ENCODE results near the gene CATSPERE. TPM values are rescaled to one million over a fixed set of nuclear protein-coding genes. Genes with fewer than 3 reads are reported as not detected.
A peak's percentile ranks its signal among the peaks of the same experiment; 100 is the strongest.
"Not testable (repeated sequence)": the region's sequence is repeated elsewhere in the genome, so short reads cannot be mapped to it uniquely, and the experiment has no call there.

Gene CATSPERE
- polyA plus RNA-seq, 10 donors = 0.46 to 1.4 (median 0.80) TPM

DNA sequence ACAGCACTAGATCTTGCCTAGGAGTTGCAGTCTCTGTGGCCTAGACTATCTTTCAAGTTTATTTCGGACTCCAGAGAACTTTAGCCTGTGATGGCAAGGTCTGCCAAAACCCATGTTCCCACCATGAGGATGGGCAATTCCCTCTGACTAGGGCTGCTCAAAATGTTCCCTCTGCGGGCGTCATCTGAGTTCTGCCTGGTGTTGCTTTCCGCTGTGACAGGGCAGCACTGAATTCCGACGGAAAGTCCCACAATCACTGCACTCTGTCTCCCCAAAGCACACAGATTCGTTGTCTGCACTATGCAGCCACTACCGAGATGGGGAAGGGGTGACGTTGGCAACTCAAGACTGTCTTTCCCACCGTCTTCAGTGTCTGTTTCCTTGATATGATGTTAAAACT lies 75.2 kb downstream of the CATSPERE start:
- DNase-seq = no peak

DNA sequence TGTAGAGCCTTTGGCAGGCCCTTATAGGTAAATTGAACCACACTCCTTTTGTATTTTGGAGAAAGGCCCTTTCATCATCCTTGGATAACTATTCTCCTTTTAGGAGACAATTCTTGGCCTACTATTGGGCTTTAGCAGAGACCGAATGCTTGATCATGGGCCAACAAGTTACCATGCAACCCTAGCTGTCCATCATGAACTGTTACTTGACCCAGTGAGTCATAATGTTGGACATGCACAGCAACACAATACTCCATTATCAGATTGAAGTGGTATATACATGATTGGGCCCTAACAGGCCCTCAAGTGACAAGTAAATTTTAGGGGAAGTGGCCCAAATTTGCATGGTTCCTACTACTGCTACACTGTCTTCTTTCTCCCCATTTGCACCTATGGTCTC lies 84.4 kb downstream of the CATSPERE start:
- DNase-seq = no peak

DNA sequence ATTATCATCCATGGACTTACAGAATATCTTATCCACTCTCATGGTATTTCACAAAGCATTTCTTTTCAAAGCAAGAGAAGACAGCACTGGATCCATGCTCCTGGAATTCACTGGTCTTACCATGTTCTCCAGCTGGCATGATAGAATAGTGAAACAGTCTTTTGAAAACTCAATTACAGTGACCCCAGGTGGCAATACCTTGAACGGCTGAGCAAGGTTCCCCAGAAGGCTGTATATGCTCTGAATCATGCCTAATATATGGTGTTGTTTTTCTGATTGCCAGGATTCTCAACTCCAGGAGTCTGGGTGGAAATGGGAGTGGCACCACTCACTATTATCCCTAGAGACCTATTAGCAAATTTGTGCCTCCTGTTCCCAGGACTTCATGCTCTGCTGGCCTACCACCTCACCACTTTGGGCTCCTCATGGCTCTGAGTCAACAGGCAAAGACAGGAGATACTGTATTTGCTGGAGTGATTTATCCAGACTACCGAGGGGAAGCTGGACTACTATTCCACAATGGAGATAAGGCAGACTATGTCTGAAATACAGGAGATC lies 87.6 kb downstream of the CATSPERE start:
- no peak for DNase-seq

DNA sequence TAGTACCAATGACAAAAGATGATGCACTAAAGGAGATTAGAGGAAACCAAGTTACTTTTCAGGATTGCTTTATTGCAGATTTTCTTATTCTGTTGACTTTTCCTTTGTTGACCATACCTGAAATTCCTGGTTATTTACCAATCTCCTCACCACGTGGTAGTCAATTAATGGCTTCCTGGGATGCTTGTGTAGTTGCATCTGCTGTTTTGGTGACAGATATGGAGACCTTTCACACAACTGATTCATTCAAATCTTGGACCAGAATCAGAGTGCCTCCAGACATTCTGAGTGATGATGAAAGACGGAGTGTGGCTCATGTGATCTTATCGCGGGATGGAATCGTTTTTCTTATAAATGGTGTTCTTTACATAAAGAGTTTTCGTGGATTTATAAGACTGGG lies 91.3 kb downstream of the CATSPERE start:
- no peak for DNase-seq

DNA sequence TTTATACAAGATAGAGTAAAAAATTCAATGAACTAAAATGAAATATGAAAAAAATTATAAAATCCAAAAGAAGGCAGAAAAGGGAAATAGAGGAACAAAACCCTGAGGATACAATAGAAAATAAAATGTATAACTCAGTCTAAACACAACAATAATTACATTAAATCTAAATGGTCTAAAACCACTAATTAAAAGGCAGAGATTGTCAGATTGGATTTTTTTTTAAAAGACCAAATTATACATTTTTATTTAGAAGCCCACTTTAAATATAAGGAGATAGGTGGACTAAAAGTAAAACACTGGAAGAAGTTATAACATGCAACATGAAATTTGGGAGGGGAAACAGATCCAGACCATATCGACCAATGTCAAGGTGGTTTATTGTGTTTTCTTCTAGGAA lies 95.2 kb downstream of the CATSPERE start:
- no peak for DNase-seq

DNA sequence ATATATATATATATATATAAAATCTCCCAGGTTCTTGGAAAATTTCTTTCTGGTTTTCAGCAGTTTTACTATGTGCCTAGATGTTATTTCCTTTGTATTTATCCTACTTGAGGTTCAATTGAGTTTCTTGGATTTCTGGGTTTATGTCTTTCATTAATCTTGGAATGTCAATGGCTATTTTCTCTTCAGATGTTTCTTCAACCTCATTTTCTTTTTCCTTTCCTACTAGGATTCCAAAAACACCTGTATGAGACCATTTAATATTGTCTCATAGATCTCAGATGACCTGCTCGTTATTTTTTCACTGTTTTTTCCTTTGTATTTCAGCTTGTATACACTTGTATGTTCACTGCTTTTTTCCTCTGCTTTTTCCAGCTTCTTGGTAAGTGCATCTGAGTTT lies 96.5 kb downstream of the CATSPERE start:
- no peak for DNase-seq

DNA sequence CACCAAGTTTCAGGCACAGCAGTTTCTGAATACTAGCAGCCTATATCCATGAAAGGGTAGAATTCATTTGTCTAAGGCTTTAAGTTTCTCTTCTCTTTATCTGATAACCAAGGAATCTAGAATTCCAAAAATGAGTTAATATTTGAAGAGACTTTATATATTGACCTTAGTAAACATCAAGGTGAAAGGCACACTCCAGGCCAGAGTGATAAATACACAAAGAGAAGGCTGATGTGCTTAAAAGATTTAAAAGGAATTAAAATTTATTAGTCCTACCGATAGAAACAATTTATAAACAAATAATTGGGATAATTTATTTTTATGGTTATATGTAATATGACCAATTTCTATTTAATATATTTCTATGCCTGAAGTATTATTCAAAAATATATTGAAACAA lies 98.5 kb downstream of the CATSPERE start:
- no peak for DNase-seq

DNA sequence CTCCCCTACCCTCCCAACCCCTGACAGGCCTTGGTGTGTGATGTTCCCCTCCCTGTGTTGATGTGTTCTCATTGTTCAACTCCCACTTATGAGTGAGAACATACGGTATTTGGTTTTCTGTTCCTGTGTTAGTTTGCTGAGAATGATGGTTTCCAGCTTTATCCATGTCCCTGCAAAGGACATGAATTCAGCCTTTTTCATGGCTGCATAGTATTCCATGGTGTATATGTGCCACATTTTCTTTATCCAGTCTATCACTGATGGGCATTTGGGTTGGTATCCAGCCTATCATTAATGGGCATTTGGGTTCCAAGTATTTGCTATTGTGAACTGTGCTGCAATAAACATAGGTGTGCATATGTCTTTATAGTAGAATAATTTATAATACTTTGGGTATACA lies 101.8 kb downstream of the CATSPERE start:
- not testable (repeated sequence) for DNase-seq

DNA sequence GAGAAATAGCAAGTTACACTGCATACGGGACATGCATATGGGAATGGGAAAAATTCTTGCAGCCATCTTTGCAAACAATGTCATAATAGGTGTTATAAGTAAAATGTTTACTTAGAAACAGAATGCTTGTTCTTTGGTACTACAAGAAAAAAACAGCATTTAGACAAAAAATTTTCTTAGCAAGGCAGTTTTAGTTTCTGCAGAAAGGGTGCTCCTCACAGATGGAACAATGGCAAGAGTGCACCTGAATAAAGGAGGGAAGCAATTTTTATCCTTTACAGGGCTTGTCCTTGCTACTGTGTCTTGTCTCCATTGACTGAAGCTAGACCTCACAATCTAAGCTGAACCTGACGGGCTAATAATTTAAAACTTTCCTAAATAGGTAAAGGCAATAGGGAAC lies 112.7 kb downstream of the CATSPERE start:
- DNase-seq = no peak

DNA sequence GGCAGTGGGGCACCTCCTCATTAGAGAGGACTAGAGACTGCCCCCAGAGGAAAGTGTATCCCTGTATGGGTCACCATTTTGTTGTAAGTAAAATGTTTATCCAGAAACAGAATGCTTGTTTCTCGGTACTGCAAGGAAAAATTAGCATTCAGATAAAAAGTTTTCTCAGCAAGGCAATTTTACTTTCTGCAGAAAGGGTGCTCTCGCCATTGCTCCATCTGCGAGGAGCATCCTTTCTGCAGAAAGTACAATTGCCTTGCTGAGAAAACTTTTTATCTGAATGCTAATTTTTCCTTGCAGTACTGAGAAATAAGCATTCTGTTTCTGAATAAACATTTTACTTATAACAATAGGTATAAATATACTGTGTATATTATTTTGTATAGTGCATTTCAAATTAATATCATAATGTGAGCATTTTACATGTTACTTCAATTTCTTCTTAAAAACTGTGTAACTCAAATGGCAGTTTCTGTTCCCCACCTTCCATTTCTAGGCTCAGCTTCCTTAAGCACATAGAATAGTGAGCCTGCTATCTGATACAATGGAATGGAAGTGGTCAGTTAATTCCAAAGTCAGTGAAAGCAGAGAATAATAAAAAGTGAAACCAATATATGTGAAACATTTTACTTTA lies 115.3 kb downstream of the CATSPERE start:
- DNase-seq = no peak

DNA sequence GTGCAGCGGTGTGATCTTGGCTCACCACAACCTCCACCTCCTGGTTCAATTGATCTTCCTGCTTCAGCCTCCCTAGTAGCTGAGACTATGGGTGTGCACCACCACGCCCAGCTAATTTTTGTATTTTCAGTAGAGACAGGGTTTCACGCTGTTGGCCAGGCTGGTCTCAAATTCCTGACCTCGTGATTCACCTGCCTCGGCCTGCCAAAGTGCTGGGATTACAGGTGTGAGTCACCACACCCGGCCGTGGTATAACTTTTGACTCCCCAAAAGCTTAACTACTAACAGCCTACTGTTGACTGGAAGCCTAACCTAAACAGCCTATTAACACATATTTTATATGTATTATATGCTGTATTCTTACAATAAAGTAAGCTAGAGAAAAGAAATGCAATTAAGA lies 117.1 kb downstream of the CATSPERE start:
- not testable (repeated sequence) for DNase-seq

DNA sequence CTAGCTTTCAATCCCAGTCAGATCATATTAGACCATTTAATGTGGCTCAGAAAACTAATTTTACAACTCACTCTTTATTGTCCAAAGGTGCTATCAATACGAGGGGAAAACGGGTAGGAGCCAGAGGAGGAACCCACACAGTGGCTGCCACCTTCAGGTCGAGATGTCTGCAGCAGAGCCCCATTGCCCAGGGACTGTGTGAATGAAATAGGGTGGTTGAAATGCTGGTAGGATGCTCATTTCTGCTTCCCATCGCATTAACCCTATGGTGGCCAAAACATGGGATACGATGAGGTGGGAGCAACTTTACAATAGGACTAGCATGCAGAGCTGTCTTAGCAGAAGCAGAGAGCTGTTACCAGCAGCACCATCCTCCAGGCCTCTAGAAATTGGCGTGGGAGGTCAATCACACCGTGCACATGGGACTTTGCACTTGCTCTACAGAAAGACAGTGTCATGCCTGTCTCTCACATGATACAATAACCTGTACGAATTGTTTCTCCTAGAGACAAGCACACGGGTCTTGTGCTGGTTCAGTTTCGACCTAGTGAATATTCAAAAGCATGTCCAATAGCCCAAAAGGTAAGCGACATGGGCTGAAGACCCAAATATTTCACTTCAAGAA lies 122.4 kb downstream of the CATSPERE start:
- no peak for DNase-seq

DNA sequence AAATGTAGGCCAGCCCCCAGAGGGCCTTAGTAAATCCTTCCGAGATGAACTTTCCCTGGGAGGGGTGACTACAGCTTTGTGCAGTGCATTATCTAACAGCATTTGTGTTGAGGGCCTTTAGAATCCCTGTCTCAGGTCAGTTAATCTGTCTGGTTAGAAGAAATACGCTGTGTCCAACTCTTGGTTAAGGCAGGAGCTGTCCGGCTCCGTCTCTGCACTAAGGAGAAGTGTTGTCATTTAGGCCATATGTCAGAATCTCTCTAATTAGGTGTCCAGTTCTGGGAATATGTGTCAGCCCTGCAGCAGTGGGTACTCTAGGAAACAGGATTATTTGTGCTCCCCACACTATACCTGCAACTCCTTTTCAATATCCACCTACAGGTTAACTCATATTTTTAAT lies 124.8 kb downstream of the CATSPERE start:
- no peak for DNase-seq

DNA sequence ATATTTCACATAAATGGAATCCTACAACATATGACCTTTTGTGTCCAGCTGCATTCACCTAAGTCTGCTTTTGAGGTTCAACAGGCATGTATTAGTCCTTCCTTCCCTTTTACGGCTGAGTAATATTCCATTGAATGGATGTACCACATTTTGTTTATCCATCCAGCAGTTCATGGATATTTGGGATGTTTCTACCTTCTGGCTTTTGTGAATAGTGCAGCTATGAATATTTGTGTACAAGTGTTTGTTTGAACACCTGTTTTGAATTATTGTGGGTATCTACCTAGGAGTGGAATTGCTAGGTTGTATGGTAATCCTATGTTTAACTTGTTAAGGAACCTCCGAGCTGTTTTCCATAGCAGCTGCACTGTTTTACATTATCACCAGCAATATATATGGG lies 129.6 kb downstream of the CATSPERE start:
- DNase-seq = no peak

DNA sequence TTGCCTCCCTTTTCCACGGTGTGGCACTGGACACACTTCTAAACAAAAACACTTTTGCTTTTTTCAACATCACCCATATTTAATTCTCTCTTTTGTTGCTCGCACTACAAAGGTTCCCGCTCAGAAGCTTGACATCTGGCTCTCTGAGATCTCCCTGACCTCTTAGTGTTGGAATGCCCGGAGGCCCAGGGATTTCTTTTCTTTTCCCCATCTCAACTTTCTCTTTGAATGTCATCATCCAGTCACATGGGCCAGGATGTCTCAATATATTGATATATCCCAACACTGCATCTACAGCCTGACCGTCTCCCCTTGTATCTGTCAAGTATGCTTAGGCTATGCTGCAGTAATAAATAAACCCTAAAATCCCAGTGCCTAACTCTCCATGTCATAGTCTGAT lies 137.5 kb downstream of the CATSPERE start:
- no peak for DNase-seq

DNA sequence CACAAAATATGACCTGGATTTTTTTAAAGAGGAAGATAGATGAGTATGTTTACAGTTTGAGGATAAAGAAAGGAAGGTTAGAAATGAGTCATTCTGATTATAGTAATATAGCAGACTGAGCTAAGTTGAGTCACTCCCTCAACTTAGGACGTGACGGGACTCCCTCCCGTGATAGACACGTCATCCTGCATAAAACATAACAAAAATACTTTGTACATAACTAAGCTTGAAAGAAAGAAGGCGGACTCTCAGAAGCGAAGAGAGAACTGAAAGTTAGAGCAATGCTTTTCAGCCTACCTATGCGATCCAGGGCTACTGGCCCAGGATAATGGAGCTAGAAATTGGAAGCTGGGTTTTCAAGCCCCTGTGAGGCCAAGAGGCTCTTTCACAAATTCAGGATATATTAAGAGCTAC lies 138.9 kb downstream of the CATSPERE start:
- peak in 1 of 3 donors; percentile 79 for DNase-seq

DNA sequence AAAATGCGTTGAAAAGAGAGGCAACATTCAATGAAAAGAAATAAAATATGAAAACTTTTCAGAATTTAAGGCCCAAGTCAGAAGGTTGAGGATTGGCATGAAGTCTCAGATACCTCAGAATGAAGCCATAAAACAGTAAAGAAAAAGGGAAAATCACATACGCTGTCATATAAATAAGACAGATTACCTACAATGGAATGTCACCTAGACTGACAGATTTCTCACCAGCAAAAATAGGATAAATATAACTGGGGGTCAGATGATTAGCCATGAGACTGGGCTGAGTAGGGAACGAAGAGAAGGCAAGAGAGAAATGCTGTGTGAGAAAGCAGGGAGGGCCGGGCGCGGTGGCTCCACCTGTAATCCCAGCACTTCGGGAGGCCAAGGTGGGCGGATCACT lies 140.3 kb downstream of the CATSPERE start:
- no peak for DNase-seq

DNA sequence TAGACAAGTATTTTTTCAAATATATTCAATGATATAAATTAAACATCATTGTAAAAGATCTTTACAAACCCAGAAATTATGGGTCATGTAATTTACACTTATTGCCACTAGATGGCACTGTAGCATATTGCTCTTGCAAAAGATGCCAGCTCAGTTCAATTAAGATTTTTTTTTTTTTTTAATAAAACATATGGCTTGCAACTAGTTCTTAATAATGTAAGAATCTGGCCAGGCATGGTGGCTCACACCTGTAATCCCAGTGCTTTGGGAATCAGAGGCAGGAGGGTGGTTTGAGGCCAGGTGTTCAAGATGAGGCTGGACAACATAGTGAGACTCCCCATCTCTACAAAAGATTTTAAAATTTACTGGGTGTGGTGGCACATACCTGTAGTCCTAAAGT lies 142.4 kb downstream of the CATSPERE start:
- DNase-seq = peak in 2 of 3 donors; percentile 17 to 41

DNA sequence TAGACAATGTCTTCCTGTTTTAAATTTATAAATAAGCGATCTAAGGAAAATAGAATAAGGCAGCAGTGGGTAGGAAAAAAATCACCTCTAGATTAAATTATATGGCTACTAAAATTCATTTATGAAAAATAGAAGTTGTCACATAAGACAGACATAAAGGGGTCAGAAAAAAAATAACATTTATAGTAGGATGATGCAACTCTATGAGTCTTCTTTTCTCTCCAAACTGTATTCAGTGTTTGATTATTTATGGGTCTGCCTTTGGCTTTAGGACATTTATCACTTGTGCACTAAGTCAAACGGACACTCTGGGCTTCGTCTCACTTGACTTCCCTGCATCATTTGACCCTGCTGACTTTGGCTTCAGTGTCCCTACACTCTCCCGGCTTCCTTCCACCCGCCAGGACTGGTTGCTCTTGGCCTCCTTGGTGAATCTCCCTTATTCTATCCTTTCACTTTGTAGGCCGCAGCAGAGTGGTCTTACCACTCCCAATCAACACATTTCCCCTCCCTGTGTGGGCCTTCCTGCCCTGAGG lies 144.8 kb downstream of the CATSPERE start:
- no peak for DNase-seq

DNA sequence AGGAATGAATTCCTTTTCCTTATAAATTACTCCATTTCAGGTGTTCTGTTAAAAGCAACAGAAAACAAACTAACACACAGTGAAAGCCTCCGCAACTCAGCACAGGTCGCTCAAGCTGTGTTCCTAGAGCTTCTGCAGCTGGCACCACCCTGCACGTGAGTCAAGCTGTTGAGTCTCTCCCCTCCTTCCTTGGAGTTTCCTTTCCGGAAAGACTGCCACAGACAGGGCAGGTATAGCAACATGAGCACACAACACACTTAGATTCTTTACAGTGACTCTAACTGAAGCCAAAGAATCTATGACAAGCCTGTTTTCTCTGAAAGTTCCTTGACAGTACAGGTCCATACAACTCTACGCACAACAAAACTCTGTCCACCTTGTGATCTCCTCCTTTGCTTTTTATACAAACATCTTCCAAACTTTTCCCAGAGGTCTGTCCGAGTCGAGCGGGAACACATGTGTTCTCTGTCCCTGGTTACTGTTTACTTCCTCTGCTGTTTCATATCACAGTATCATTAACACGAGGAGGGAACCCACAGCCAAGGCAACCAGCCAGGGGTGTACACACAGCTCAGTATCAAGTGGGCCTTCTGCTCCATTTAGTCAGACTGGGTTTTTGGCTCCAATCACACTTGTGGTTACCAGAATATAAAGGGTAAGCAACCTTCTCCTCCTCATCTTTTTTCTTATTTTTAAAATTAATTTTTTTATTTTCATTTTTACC lies 153.2 kb downstream of the CATSPERE start:
- peak in 1 of 3 donors; percentile 23 for DNase-seq

DNA sequence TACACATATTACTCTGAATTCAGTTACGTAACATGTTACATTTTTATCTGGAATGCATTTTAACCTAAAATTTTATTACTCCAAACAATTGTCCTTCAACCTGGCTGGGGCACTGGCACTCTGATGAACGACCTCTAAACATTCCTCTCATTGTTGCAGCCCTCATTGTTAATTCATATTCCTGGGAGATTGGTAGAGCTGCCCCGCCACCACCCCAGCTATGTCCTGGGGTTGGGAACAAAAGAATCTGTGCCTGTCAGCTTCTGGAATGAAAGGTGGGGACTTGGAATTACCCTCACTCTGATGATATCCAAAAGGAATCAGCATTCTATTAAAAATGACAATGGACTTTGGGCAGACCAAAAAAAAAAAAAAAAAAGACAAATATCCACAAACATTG lies 153.8 kb downstream of the CATSPERE start:
- DNase-seq = no peak

DNA sequence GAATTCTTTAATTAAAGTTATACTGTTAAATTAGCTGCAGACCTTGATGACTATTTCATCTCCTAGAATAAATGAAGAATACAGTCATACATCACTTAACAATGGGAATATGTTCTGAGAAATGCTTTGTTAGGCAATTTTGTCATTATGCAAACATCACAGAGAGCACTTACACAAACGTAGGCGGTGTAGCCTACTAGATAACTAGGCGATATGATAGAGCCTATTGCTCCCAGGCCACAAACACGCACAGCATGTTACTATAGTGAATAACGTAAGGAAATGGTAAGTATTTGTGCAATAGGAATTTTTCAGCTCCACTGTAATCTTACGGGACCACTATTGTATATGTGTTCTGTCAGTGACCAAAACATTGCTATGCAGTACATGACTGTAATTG lies 154.2 kb downstream of the CATSPERE start:
- no peak for DNase-seq

DNA sequence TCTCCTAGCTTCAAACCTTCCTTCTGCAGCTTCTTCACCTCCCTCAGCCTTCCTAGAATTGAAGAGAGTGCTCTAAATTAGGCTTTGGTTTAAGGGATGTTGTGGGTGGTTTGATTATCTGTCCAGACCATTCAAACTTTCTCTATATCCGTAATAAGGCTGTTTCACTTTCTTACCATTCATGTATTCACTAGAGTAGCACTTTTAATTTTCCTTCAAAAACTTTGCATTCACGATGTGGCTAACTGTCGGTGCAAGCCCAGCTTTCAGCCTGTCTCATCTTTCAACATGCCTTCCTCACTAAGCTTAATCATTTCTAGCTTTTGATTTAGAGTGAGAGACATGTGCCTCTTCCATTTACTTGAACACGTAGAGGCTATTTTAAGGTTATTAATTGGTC lies 165.6 kb downstream of the CATSPERE start:
- no peak for DNase-seq

Measured in muscle of back (tissue), 11 donors.